NCI-H345 (cell line): ENCODE data around the gene CNTNAP2.
A peak's percentile ranks its signal among the peaks of the same experiment; 100 is the strongest.
"Not testable (repeated sequence)": the region's sequence is repeated elsewhere in the genome, so short reads cannot be mapped to it uniquely, and the experiment has no call there.

ENCODE experiments used
- DNase-seq: peaks from one replicate; lab custom pipeline; 2025; lab: John Stamatoyannopoulos, UW

The CNTNAP2 gene

DNA sequence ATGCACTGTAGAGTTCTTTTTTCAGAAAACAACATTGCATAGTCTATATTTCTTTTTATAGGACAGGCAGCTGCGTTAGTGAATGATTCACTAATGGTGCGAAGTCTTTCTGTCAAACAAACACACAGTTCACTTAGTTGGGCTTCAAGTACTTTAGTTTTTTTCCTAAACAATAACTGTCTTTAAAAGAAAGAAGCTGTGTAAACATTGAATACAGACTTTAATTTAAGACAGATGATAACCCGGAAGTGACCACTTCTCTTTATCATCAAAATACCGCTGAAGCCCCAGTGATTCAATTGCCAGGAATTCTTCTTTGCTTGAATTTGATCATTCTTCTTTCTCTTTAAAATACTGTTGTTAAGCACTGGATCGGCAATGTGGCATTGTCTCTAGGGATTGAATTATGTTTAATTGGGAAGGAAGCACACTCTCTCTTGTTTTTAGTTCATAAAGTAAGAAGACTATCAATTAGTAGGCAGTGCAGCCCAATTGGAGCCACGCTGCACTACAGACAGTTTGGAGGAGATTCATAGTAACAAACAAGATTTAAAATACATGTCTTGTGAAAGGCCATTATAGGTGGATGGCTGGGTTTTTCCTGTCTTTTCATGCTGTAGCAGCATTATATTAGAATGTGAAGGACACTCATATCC, 30.4 kb downstream of the CNTNAP2 start:
- DNase-seq: peak; percentile 48

DNA sequence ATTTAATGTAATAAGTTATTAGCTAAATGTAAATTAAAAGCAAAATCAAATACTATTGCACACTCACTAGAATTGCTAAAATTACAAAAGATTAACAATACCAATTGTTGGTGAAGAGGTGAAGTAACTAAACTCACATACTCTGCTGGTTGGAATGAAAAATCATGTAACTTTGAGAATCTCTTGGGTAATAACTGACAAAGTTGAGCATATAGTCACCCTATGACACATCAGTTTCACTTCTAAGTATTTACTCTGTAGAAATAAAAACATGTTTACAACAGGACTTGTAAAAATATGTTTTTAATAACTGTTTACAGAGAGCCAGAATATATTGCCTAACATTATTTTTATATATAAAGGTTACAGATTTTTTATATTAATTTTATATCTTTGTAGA, 33.6 kb downstream of the CNTNAP2 start:
- DNase-seq: no peak

GRCh38 chr7:146172112-146172511, 55.5 kb downstream of the CNTNAP2 start:
- no peak for DNase-seq

- no peak for DNase-seq
These were observed 59.1 kb downstream of the CNTNAP2 start for GRCh38 chr7:146175716-146176115.

DNA sequence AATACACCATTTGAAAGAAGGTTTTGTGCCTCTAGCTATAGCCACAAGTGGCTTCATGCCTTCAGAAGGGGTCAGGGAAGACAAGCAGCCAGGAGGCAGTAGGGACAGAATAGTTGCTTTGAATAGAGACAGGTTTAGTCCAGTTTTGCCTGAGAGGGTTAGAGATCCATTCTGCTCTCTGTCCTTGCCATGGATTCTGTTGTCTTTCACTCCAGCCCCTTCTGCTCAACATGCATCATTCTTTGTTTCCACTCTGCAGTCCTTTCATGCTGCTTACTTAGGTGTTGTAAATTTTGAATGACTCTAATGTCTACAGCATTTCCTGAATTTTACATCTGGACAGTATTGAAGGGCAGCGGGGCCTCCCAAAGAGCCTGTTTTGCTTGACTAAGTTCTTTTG, 60.3 kb downstream of the CNTNAP2 start:
- DNase-seq: no peak

DNA sequence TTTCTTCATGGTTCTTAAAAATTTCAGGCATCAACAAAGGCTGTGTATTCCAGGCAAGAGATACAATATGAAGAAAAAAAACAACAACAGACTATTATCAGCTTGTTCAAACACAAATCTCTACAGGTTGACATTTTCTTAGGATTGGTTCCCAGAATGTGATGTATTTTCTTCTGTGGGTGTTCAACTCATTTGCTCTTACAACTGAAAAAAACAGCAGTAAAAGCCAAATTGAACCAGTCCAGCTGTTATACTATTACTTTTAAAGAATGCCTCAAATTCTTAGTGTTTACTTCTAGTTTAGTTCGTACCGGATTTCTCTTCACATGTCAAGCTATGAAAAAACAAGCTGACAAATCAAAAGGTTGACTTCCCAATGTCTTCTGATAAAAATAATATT, 60.7 kb downstream of the CNTNAP2 start:
- no peak for DNase-seq

DNA sequence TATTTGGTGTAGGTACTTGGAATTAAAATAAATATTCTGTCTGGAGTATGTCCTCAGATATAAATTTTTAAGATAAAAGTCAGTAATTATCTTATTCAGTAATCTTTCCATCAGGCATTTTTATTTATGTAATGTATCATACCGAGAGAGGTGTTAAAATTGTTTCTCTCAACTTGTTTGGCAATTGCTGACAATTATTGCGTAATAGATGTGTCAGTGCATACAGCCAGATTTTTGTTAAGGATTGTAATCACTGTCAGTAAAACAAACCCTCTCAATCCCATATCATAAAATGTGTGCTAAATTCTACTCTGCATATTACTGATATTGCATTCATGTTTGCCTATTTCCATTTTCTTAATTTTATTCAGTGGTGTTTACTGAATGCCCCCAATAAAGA, 69.2 kb downstream of the CNTNAP2 start:
- no peak for DNase-seq

- DNase-seq: not testable (repeated sequence)
These were observed 74.8 kb downstream of the CNTNAP2 start for GRCh38 chr7:146191428-146191827.

GRCh38 chr7:146201945-146202344, 85.3 kb downstream of the CNTNAP2 start:
- no peak for DNase-seq

DNA sequence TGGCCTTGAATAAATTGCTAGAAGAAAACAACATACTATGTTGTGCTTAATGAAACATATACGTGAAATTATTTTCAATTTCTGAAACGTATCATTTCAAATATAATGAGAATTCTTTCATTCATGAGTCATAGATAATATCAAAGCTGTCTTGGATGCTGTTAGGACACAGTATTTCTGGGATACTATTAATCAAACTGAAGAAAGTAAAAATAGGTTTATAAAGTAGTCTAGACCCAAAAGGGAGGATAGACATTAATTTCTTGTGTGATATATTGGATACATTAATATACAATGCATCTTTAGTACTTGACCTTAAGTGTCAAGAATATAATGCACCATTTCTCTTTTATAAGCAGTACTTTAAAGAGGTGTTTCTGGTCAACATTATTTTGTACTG, 89.7 kb downstream of the CNTNAP2 start:
- no peak for DNase-seq

GRCh38 chr7:146208492-146208891, 91.9 kb downstream of the CNTNAP2 start:
- DNase-seq: no peak

GRCh38 chr7:146214842-146215241, 98.2 kb downstream of the CNTNAP2 start:
- DNase-seq: no peak

GRCh38 chr7:146216396-146217041, 99.9 kb downstream of the CNTNAP2 start:
- no peak for DNase-seq

GRCh38 chr7:146223851-146224250, 107.2 kb downstream of the CNTNAP2 start:
- DNase-seq: no peak

- no peak for DNase-seq
These were observed 116.0 kb downstream of the CNTNAP2 start for GRCh38 chr7:146232604-146233003.

- no peak for DNase-seq
These were observed 118.6 kb downstream of the CNTNAP2 start for GRCh38 chr7:146235195-146235594.

DNA sequence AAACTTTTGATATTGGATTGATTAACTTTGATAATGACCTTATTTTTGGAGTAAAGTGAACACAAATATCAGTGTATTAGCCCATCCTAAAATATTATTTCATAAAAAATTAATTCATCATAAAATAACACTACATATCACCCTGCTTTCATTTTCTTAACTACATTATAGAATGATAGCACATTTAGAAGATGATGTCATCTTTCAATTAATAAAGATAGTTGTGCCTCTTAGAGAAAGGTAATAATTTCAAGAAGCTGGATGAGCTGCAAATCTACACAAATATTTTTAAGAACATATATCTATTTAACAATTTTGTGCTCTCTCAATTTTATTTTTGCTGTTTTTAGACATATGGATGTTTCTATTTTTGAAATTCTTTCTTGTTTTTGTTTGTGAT, 126.1 kb downstream of the CNTNAP2 start:
- DNase-seq: no peak

DNA sequence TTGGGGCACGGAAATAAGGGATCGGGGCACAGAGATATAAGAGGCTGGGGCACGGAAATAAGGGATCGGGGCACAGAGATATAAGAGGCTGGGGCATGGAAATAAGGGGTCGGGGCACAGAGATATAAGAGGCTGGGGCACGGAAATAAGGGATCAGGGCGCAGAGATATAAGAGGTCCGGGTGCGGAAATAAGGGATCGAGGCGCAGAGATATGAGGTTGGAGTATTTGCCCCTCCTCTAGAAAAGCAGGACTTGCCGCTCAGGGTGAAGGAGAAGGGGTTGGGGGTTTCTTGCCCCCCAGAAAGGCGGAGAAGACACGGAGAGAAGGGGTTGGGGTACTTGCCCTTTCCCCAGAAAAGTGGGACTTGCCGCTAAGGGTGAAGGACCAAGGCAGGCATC, 131.4 kb downstream of the CNTNAP2 start:
- not testable (repeated sequence) for DNase-seq

GRCh38 chr7:146248744-146249143, 132.1 kb downstream of the CNTNAP2 start:
- not testable (repeated sequence) for DNase-seq

- DNase-seq: no peak
These were observed 132.7 kb downstream of the CNTNAP2 start for GRCh38 chr7:146249272-146249671.

DNA sequence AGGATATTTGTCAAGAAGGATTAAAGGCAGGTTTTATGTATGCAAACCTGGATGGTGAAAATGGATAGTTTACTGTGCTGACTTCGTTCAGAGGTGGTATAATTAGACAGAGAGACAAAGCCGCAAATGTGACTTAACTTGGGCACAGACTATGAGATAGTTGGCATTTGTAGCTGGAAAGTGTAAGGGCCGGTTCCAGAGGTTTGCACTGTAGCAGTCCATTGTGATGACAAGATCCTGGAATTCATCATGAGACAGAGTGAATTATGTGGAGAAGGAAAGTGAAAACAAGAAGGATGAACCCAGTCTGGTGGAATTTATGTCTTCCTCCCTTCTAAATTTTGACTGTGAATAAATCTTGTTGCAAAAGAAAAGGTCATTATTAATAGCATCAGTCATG, 139.0 kb downstream of the CNTNAP2 start:
- no peak for DNase-seq

- DNase-seq: no peak
These were observed 145.9 kb downstream of the CNTNAP2 start for GRCh38 chr7:146262527-146262926.

DNA sequence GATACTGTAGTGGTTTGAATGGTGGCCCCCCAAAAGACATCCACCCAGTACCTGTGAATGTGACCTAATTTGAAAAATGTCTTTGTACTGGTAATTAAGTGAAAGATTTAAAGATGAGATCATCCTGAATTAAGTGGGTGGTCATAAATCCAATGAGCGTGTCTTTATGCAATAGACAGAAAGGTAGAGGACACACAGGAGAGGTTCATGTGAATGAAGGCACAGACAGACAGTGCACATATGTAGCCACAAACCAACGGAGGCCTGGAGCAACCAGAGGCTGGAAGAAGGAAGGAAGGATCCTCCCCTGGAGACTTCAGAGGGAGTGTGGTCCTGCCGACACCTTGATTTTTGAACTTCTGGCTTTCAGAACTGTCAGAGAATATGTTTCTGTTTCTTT, 160.3 kb downstream of the CNTNAP2 start:
- no peak for DNase-seq

- DNase-seq: no peak
These were observed 168.8 kb downstream of the CNTNAP2 start for GRCh38 chr7:146285418-146285817.
